Measurements from ENCODE around the gene CRTC2. TPM values are rescaled to one million over a fixed set of nuclear protein-coding genes. Genes with fewer than 3 reads are reported as not detected.

CRTC2 gene
- total and polyA plus RNA-seq, 2 of the 4 experiments (the other 2 are of a cell fraction), result 2.7 to 20.1 TPM

- Histone ChIP-seq H2BK20ac (ENCODE audit: low read depth, low read length) (peak overlapping the region; percentile 25; the same call in 1 of the 2 replicates), H2AK5ac (ENCODE audit: low read depth, low read length) (peak overlapping the region; percentile 96), H3K4me2 (ENCODE audit: low read depth, low read length) (peak overlapping the region; percentile 100), H4K20me1 (ENCODE audit: insufficient read depth, low read length) (peaks cover 11% of the 10 kb centered on the region), H3K27ac (ENCODE audit: insufficient read depth, low read length) (peak overlapping the region; percentile 97), H2BK15ac (ENCODE audit: low read depth, low read length) (peak overlapping the region; percentile 65; the same call in 1 of the 3 replicates), H2AK9ac (replicated peaks; ENCODE audit: low read depth, low read length, poor library complexity) (peak overlapping the region; percentile 99), H3K36me3 (ENCODE audit: control insufficient read depth, insufficient read depth, low read length) (peaks cover 41% of the 10 kb centered on the region), H3K56ac (ENCODE audit: extremely low read depth, insufficient read depth, low read length) (peak overlapping the region; percentile 81; the same call in 1 of the 2 replicates), H4K8ac (ENCODE audit: low read depth in 2 of 2, low read length in 2 of 2) (peak overlapping the region; percentile 90 to 91), H4K91ac (ENCODE audit: insufficient read depth, low read depth, low read length) (peak overlapping the region; percentile 70), H2BK5ac (ENCODE audit: low read depth, low read length, poor library complexity, severe bottlenecking) (peak overlapping the region; percentile 93), H3K9ac (ENCODE audit: low read depth, low read length) (peak overlapping the region; percentile 98), H3K9me3 (ENCODE audit: control insufficient read depth, insufficient read depth, low read length) (no peaks in the 10 kb centered on the region), H3K27me3 (ENCODE audit: control insufficient read depth, insufficient read depth, low read length) (no peaks in the 10 kb centered on the region), H3K9me1 (ENCODE audit: insufficient read depth, low read length) (peaks cover 18% of the 10 kb centered on the region; the same call in 1 of the 2 replicates), H3K4me1 (ENCODE audit: control insufficient read depth, insufficient read depth, low read length) (peaks cover 9% of the 10 kb centered on the region), H4K5ac (ENCODE audit: low read depth, low read length) (peak overlapping the region; percentile 86), H3K79me1 (ENCODE audit: low read depth in 1 of 2, low read length in 2 of 2) (peaks cover 15 to 54% of the 10 kb centered on the region in 2 experiments), H3K4ac (ENCODE audit: low read depth, low read length) (peak overlapping the region; percentile 87), H2BK120ac (ENCODE audit: low read depth, low read length) (peak overlapping the region; percentile 52; the same call in 1 of the 2 replicates), H3K4me3 (ENCODE audit: insufficient read depth, low read depth, low read length) (peak overlapping the region; percentile 98), H3K18ac (ENCODE audit: low read depth, low read length) (peak overlapping the region; percentile 85), H2AFZ (replicated peaks; ENCODE audit: low read length, poor library complexity) (peak overlapping the region; percentile 97), H3K23ac (ENCODE audit: low read depth, low read length) (peak overlapping the region; percentile 58), H3K14ac (replicated peaks; ENCODE audit: low read depth, low read length) (peak overlapping the region; percentile 96)
- no peak for TF ChIP-seq MXI1 (IDR thresholded peaks at IDR 0.05; ENCODE audit: borderline replicate concordance, low read depth, low read length)
- TF ChIP-seq CHD1 (IDR thresholded peaks at IDR 0.05; ENCODE audit: low read depth, low read length), result 0 out of 2 replicates have a peak, but pooled peaks have one; percentile 11
- intact Hi-C loops (cut with micrococcal nuclease) (no loop called here), dilution Hi-C loops (cut with HindIII; ENCODE audit: low sequenced_read_pairs, unreplicated experiment) (no loop called here), in situ Hi-C loops (cut with MboI; ENCODE audit: low sequenced_read_pairs) (loop anchor here (5.0 kb wide), 1 partner anchor 148 kb away; no protein-coding TSS in a partner anchor)
- no TSS peak for BruUV-seq (replicated peaks)
- ATAC-seq (ENCODE audit: low read depth), result no peak; the same call in 1 of the 2 replicates
- ChIA-PET POLR2A (ENCODE audit: unreplicated experiment) (no interaction called here), CTCF (interaction anchor here (1.2 kb wide), 1 partner anchor 18 kb away, joined by 10 read pairs; the partner anchor contains the start of gene SLC39A1)
- WGBS, 2 experiments (ENCODE audit: extremely low coverage in 2 of 2, insufficient read length in 1 of 2), result no CpG with 5 or more reads among the region's 12 CpGs
- DNase-seq, result peak; percentile 46
Measured at GRCh38 chr1:153945131-153945794, 13.1 kb downstream of the CRTC2 start.

Measured in IMR-90 (cell line).